ENCODE measurements around the gene MGMT. TPM values are rescaled to one million over a fixed set of nuclear protein-coding genes. Genes with fewer than 3 reads are reported as not detected.

Gene MGMT
- total RNA-seq, 2 donors from 2014 or later = 28.6 to 33.7 TPM

DNA sequence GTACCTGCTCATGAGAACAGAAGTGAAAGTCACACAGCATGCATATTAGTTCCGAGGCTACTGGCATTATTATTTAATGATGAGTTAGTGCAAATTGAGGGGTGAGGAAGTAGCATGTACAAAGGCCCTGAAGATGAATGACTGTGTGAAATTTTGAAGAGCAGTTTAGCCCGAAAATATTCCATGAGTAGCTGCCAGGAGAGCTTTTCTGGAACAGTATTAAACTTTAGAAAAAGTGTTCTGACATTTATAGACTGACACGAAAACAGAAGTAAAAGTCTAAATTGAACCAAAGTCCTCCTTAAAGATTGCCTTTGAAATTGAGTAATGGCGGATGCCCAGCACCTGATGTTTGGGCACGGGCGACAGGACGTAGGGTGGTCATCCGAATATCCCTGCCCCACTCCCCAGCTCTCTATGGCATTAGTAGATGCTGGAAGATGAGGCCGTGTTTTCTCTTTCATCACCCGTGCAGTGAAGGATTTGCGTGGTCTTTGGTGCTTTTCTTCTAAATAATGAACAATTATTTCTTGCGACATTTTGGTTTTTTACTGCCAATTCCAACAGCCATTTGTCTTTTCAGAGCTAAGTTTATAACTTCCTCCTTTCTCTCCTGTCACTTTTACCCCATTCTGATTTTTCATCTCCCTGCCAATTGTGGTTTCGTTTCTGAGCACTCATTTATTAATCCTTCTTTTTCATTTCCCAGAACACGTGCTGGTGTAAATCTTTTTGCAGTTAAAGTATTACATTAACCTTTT, 192.6 kb downstream of the MGMT start:
- no peak for DNase-seq
- H3K4me1 ChIP-seq (ENCODE audit: control insufficient read depth, insufficient read depth, low read length) = peaks cover 24% of the 10 kb centered on the region
- 91 to 96% methylated on average over 12 to 14 of the region's 14 CpGs for WGBS, 2 experiments (ENCODE audit: insufficient coverage in 1 of 2, insufficient read length in 1 of 2)

DNA sequence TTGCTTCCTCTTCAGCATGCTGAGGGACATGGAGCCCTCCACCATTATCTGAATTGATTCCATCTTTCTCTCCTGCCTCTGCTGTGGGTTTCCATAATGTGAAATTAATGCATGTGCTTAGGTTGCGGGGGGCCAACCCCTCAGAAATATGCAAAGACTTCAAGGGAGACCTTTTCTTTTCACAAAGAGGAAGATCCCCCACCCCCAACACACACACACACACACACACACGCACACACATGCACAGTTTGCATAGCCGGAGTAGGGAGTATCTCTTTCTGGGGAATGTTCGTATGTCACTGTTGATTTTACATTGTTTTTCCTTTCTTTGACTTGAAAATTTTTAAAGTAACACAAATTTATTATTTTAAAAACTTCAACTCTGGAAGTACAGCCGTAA, 193.5 kb downstream of the MGMT start:
- H3K4me1 ChIP-seq (ENCODE audit: control insufficient read depth, insufficient read depth, low read length) = peaks cover 23% of the 10 kb centered on the region
- peaks cover 14% of the 10 kb centered on the region for H3K36me3 Mint-ChIP-seq (ENCODE audit: low read depth)
- H3K27me3 Mint-ChIP-seq (ENCODE audit: insufficient read depth) = no peaks in the 10 kb centered on the region
- no peak overlapping the region for H3K27ac Mint-ChIP-seq
- H3K4me3 ChIP-seq (ENCODE audit: low read length) = no peak overlapping the region
- H3K4me3 Mint-ChIP-seq = no peak overlapping the region
- H3K9me3 ChIP-seq (ENCODE audit: control insufficient read depth, low read length) = peaks cover 9% of the 10 kb centered on the region
- H3K27ac ChIP-seq (ENCODE audit: low read depth, low read length) = no peak overlapping the region
- H3K36me3 ChIP-seq (ENCODE audit: control insufficient read depth, insufficient read depth, low read length) = no peaks in the 10 kb centered on the region
- peaks cover 18% of the 10 kb centered on the region for H3K9me3 Mint-ChIP-seq
- peaks cover 43% of the 10 kb centered on the region for H3K4me1 Mint-ChIP-seq
- DNase-seq = peak; percentile 34
- no peak overlapping the region for H3K9ac ChIP-seq (ENCODE audit: extremely low read depth, low read length, poor library complexity, severe bottlenecking)
- H3K27me3 ChIP-seq (ENCODE audit: control insufficient read depth, insufficient read depth, low read length, poor library complexity, severe bottlenecking) = no peaks in the 10 kb centered on the region
- TF ChIP-seq, protein P1, sequence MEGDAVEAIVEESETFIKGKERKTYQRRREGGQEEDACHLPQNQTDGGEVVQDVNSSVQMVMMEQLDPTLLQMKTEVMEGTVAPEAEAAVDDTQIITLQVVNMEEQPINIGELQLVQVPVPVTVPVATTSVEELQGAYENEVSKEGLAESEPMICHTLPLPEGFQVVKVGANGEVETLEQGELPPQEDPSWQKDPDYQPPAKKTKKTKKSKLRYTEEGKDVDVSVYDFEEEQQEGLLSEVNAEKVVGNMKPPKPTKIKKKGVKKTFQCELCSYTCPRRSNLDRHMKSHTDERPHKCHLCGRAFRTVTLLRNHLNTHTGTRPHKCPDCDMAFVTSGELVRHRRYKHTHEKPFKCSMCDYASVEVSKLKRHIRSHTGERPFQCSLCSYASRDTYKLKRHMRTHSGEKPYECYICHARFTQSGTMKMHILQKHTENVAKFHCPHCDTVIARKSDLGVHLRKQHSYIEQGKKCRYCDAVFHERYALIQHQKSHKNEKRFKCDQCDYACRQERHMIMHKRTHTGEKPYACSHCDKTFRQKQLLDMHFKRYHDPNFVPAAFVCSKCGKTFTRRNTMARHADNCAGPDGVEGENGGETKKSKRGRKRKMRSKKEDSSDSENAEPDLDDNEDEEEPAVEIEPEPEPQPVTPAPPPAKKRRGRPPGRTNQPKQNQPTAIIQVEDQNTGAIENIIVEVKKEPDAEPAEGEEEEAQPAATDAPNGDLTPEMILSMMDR (conservative IDR thresholded peaks at IDR 0.05) = no peak
- 85% methylated on average over 5 of the region's 5 CpGs; no CpG with 5 or more reads in 1 of the 2 experiments for WGBS, 2 experiments (ENCODE audit: insufficient coverage in 1 of 2, insufficient read length in 1 of 2)

More for the DNA sequence above, 192.6 kb downstream of the MGMT start:
- Histone ChIP-seq H3K4me3 (ENCODE audit: low read length) (no peak overlapping the region), H3K36me3 (ENCODE audit: control insufficient read depth, insufficient read depth, low read length) (no peaks in the 10 kb centered on the region), H3K27ac (ENCODE audit: low read depth, low read length) (no peak overlapping the region), H3K9ac (ENCODE audit: extremely low read depth, low read length, poor library complexity, severe bottlenecking) (no peak overlapping the region), H3K27me3 (ENCODE audit: control insufficient read depth, insufficient read depth, low read length, poor library complexity, severe bottlenecking) (no peaks in the 10 kb centered on the region), H3K9me3 (ENCODE audit: control insufficient read depth, low read length) (peaks cover 7% of the 10 kb centered on the region)
- TF ChIP-seq, protein P1 (conservative IDR thresholded peaks at IDR 0.05) = no peak
- Mint-ChIP-seq H3K27me3 (ENCODE audit: insufficient read depth) (no peaks in the 10 kb centered on the region), H3K4me3 (no peak overlapping the region), H3K4me1 (peaks cover 51% of the 10 kb centered on the region), H3K27ac (no peak overlapping the region), H3K9me3 (peaks cover 12% of the 10 kb centered on the region), H3K36me3 (ENCODE audit: low read depth) (peaks cover 7% of the 10 kb centered on the region)

DNA sequence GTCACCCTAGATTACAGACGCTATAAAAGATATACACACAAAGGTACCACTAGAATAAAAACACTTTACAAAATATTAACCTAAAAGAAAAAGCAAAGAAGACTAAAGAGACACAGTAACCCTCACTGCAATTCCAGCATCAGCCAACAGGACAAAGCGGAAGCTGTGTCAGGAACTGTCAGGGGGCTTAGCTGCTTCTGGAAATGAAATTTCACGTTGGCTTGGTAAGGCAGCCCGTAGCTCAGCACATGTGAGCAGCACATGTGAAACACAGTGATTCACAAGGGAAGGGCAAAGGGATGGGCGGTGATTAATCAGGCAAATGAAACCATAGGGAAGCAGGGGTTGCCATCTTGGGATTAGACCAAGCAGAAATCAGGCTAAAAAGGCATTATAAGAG, 195.4 kb downstream of the MGMT start:
- TF ChIP-seq, protein P1 (conservative IDR thresholded peaks at IDR 0.05) = peak; percentile 70
- DNase-seq = peak; percentile 65
- Histone ChIP-seq H3K9ac (ENCODE audit: extremely low read depth, low read length, poor library complexity, severe bottlenecking) (no peak overlapping the region), H3K27me3 (ENCODE audit: control insufficient read depth, insufficient read depth, low read length, poor library complexity, severe bottlenecking) (no peaks in the 10 kb centered on the region), H3K4me1 (ENCODE audit: control insufficient read depth, insufficient read depth, low read length) (peaks cover 5% of the 10 kb centered on the region), H3K27ac (ENCODE audit: low read depth, low read length) (no peak overlapping the region), H3K4me3 (ENCODE audit: low read length) (no peak overlapping the region), H3K9me3 (ENCODE audit: control insufficient read depth, low read length) (peaks cover 9% of the 10 kb centered on the region), H3K36me3 (ENCODE audit: control insufficient read depth, insufficient read depth, low read length) (no peaks in the 10 kb centered on the region)
- Mint-ChIP-seq H3K4me3 (no peak overlapping the region), H3K36me3 (ENCODE audit: low read depth) (peaks cover 22% of the 10 kb centered on the region), H3K9me3 (peaks cover 19% of the 10 kb centered on the region), H3K4me1 (peaks cover 24% of the 10 kb centered on the region), H3K27me3 (ENCODE audit: insufficient read depth) (no peaks in the 10 kb centered on the region), H3K27ac (no peak overlapping the region)
- WGBS, 2 experiments (ENCODE audit: insufficient coverage in 1 of 2, insufficient read length in 1 of 2) = 90 to 92% methylated on average over 4 to 5 of the region's 5 CpGs

Data from endodermal cell (in vitro differentiated cells).